ENCODE results near the gene RPL3. TPM values are rescaled to one million over a fixed set of nuclear protein-coding genes. Genes with fewer than 3 reads are reported as not detected.
"Not testable (repeated sequence)": the region's sequence is repeated elsewhere in the genome, so short reads cannot be mapped to it uniquely, and the experiment has no call there.

The RPL3 gene
- polyA plus RNA-seq (2013, experiment 1 of 2; ENCODE audit: insufficient read length): 1,809 TPM
- 2,188 TPM for polyA plus RNA-seq (2013, experiment 2 of 2; ENCODE audit: insufficient read length)

DNA sequence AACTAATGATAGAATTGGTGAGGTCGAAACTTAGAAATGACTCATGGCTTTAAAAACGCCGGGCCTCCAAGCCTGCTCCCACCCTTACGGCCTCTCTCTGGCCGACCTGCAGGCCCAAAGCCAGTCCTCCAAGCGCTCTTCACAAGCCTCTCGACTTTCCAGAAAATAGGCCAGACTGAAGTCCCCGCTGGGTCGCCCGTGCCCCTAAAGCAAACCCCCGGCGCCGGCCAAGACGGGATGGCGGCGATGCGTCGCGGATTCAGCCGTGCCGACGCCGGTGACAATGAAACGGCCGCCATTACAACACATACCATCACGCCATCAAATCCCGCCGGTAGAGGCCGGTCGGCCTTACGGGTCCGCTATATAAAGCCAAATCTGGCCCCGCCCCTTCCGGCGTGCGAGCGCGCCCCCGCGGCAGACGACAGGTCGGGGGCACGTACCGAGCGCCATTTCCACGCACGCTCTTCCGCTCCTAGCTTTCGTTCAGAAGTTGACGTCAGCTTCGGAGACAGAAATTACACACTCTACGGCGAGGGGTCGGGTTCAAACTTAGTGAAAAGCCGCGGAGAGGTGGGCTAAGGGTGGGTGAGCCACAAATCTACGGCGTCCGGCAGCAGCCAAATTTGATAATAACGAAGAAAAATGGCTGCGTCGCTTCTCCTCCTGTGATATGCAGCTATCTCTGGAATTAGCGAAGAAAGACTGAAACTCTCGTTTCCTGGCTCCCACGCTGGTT, at the start of gene RPL3:
RPL3 (minus strand) TSS at position 340 of the 739 bp plus-strand sequence; CDS start at position 314, 26 bp downstream.
- DNase-seq: peak; percentile 100

DNA sequence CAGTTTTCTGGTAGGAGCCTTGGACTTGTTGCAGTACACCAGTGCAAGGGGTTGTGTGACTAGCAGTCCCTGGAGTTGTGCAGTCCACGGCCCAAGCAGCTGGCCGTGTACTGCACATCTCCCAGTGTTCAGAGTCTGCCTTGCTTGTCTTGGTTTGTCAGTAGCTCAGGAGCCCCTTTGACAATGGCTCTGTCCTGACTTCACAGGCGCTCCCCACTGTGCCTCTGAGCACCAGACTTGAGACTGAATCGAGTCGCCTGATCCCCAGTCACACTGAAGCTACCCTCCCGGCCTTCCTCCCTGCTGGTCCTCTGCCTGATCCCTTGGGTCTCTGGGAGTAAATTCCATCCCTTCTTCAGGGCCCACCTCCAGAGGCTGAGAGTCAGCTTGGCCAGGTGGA, 49.8 kb upstream of the RPL3 start:
- no peak for DNase-seq

- DNase-seq: no peak
Observed at GRCh38 chr22:39368461-39368911, 49.1 kb upstream of the RPL3 start.

DNA sequence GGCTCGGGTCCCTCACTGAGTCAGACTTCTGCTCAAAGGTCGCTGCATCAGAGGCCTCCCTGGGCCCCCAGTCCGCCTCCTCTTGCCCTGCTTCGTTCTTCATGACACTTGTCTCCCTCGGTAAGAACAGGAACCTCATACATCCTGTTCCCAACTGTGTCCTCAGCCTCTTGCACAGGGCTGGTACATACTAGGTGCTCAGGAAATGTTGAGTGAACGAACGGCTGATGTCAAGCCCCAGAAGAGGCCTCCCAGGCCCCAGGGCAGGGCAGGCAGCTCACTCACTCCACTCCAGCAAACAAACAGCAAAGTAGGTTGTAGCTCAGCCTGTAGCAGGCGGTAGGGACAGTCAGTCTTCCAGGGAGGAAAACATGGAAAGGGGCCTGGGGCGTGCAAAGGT, 47.6 kb upstream of the RPL3 start:
- DNase-seq: no peak

DNA sequence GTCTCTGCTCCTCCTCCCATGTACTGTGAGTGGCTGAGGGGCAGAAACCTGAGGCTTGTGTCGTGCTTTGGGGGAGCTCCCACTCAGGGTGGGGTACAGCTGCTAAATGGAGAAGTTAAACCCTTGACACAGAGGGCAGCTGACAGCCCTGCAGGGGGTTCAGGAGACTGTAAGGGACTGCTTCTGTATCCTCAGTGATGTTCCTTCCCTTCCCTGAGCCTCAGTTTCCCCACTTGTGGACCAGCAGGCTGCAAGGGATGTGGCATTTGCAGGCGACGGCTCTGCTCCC, 46.0 kb upstream of the RPL3 start:
- DNase-seq: no peak

- peak; percentile 67 for DNase-seq
Observed at GRCh38 chr22:39364714-39365491, 45.5 kb upstream of the RPL3 start.

DNA sequence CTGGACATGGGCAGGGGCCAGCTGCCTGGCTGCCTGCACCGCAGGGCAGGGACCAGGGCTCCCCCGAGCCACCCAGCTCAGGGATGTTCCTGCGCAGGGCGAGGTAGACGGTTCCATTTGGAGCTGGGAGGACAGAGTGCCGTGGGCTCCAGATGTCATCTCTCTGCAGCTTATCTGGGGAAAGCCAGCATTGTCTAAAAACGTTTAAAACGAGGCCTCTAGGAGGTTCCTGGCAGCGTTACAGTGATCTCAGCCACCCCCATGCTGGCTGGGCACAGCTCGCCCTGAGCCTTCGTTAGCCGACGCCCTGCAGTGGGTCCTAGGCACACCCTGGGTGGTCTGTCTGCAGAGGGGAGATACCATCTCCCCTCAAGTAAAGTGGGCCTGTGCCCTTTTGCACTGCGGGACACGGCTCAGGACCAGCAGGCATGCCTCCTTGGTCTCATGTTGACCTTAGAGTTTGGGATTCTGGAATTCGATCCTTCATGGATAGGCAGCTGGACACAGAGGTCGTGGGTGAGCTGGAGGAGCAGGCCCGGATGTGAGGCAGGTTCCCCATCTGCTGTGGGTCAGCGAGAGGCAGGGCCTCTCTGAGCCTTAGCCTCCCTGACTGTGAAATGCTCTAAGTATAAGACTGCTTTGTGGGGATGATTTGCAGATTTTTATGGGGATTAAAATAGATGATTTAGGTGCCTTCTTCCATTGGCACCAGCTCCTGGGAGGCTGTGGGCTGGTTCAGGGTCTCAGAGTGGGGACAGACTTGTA, 44.5 kb upstream of the RPL3 start:
- DNase-seq: no peak

GRCh38 chr22:39362932-39363331, 43.5 kb upstream of the RPL3 start:
- no peak for DNase-seq

GRCh38 chr22:39362271-39362670, 42.8 kb upstream of the RPL3 start:
- peak; percentile 40 for DNase-seq

DNA sequence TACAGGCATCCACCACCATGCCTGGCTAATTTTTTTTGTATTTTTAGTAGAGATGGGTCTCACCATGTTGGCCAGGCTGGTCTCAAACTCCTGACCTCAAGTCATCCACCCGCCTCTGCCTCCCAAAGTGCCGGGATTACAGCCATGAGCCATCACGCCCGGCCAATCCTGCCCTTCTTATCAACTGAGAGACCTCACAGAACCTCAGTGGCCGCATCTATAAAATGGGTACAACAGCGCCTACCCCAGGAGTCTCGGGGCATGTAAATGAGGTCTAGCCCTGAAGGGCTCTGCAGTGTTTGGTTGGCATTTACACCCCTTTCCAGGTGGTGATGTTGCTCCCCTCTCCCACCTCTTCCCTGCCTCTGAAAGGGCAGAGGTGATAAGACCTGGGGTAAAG, 42.1 kb upstream of the RPL3 start:
- DNase-seq: no peak

GRCh38 chr22:39360674-39361413, 41.4 kb upstream of the RPL3 start:
- DNase-seq: peak; percentile 74

DNA sequence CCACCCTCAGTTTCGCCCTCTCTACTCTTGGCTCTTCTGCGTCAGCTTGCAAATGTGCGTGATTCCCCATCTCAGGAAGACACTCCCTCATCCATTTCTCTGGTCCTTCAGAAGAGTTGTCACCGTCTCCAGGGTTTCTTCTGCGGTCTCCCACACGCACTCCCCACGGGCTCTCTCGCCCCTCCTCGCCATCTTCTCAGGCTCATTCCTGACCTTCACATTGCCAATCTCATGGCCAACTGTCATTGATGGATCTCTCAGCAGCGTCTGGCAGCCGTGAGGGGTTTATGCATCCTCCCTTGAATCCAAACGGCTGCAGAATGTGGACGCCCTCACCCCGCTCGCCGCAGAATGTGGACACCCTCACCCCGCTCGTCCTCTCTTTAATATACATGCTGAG, 40.8 kb upstream of the RPL3 start:
- DNase-seq: no peak

GRCh38 chr22:39359659-39360195, 40.3 kb upstream of the RPL3 start:
- no peak for DNase-seq

DNA sequence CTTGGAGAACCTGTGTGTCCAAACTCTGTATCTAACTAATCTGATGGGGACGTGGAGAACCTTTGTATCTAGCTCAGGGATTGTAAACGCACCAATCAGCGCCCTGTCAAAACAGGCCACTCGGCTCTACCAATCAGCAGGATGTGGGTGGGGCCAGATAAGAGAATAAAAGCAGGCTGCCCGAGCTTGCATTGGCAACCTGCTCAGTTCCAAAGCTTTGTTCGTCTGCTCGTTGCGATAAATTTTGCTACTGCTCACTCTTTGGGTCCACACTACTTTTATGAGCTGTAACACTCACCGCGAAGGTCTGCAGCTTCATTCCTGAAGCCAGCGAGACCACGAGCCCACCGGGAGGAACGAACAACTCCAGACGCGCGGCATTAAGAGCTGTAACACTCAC, 38.8 kb upstream of the RPL3 start:
- DNase-seq: not testable (repeated sequence)

DNA sequence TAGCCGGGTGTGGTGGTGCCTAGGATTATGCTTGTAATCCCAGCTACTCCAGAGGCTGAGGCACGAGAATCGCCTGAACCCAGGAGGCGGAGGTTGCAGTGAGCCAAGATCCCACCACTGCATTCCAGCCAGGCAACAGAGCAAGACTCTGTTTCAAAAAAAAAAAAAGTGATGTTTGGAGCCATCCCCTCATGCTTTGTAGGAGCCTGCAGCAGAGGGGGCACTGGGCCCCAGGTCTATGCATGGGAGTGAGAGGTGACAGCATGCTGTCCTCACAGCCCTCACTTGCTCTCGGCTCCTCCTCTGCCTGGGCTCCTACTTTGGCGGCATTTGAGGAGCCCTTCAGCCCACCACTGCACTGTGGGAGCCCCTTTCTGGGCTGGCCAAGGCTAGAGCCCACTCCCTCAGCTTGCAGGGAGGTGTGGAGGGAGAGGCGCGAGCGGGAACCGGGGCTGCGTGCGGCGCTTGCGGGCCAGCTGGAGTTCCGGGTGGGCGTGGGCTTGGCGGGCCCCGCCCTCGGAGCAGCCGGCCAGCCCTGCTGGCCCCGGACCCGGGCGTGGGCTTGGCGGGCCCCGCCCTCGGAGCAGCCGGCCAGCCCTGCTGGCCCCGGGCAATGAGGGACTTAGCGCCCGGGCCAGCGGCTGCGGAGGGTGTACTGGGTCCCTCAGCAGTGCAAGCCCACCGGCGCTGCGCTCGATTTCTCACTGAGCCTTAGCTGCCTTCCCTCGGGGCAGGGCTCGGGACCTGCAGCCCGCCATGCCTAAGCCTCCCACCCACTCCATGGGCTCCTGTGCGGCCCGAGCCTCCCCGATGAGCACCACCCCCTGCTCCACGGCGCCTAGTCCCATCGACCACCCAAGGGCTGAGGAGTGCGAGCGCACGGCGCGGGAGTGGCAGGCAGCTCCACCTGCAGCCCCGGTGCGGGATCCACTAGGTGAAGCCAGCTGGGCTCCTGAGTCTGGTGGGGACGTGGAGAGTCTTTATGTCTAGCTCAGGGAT, 38.0 kb upstream of the RPL3 start:
- not testable (repeated sequence) for DNase-seq

GRCh38 chr22:39356464-39356863, 37.0 kb upstream of the RPL3 start:
- no peak for DNase-seq

GRCh38 chr22:39355805-39356204, 36.4 kb upstream of the RPL3 start:
- not testable (repeated sequence) for DNase-seq

DNA sequence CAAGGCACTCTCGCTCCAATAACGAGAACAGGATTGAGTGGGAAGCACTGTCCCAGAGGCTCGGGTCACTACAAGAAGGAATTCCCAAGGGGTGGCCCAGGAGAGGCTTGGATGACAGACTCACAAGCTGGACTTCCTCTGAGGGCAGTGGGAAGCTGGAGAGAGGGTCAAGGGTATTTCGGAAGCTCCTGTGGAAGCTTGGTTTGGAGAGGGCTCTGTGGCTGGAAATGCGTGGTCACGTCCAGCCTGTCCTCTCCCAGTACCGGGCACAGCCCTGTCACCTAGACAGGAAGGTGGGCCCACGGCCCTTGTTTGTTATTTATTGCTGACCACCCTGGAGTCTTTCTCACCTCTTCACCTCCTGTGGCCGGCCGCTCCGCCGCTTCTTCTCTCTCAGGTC, 35.7 kb upstream of the RPL3 start:
- no peak for DNase-seq

GRCh38 chr22:39353346-39353745, 33.9 kb upstream of the RPL3 start:
- DNase-seq: no peak

DNA sequence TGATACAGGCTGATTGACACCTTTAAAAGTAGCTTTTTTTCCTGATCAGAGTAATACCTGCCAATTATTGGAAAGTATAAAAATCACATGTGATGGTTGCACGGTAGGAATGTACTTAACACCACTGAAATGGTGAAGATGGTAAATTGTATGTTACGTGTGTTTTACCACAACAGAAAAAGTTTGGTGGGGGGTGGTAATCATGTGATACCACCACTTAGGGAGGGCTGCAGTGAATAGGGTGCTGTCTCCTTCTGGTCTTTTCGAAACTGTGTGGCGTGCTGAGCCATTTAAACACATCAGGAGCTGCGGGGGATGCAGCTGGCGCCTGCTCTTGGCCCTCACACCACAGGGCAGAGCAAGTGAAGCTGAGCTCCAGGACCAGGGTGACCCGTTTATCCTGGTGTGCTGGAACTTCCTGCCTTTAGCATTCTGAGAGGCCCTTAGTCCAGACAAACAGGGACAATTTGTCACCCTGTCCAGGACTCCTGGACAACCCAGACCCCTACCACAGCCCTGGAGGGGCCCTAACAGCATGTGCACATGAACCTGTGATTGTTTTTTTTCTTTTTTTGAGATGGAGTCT, 33.0 kb upstream of the RPL3 start:
- DNase-seq: no peak

All from fibroblast of skin of back (primary cell).